SK-N-SH (cell line): ENCODE results near the gene ATOSB. TPM values are rescaled to one million over a fixed set of nuclear protein-coding genes. Genes with fewer than 3 reads are reported as not detected.

Experiments used
- CTCF ChIA-PET: fragments of 300-600, 350-600 bp; formaldehyde crosslinking; extraction: SDS; loops from one replicate; lab custom pipeline; 2021; lab: Yijun Ruan, JAX
- POLR2A ChIA-PET: fragments of 350-600 bp; sonication (Branson Sonifier 250); formaldehyde crosslinking; extraction: SDS; loops from one replicate; lab custom pipeline; 2020; ENCODE audit warnings: antibody characterized with exemption, inconsistent platforms; lab: Yijun Ruan, JAX
- DNase-seq: peaks from one replicate; pipeline ENCODE4 v3.0.0; 2012
- H2AFZ ChIP-seq: fragments of 200-600 bp; sonication (generic); 2 replicates; pipeline ENCODE4 v1.8.1; 2016; ENCODE audit warnings: antibody characterized with exemption, mild to moderate bottlenecking, low read depth
- H3F3A ChIP-seq: fragments of 200-600 bp; sonication (generic); replicated peaks from 2 replicates; pipeline ENCODE3; 2016; ENCODE audit warnings: antibody characterized with exemption, mild to moderate bottlenecking; ENCODE audit not compliant: insufficient read depth
- H3K27ac ChIP-seq, 2 experiments: fragments of 200-500 bp in 1 of 2; fragments of 200-600 bp in 1 of 2; sonication (Bioruptor generic) in 1 of 2; sonication (generic), shearing (Covaris generic) in 1 of 2; 2 replicates each; pipeline versions ENCODE4 v1.5.1 to v1.6.1; 2014 to 2016; ENCODE audit warnings: low read depth in 2 of 2, inconsistent platforms in 1 of 2, low read length in 1 of 2, mild to moderate bottlenecking in 1 of 2, mixed read lengths in 1 of 2
- H3K27me3 ChIP-seq: fragments of 200-600 bp; sonication (generic), shearing (Covaris generic); 2 replicates; pipeline ENCODE4 v1.6.1; 2016; ENCODE audit warnings: mixed run types; ENCODE audit not compliant: insufficient read depth
- H3K36me3 ChIP-seq, 2 experiments: fragments of 200-500 bp in 1 of 2; fragments of 200-600 bp in 1 of 2; sonication (Bioruptor generic) in 1 of 2; sonication (generic) in 1 of 2; replicated peaks in 1 of 2; 2 replicates each; pipeline versions ENCODE3 to v1.5.1; 2014 to 2016; ENCODE audit warnings: low read length in 1 of 2, mild to moderate bottlenecking in 1 of 2; ENCODE audit not compliant: insufficient read depth in 2 of 2, control insufficient read depth in 1 of 2
- H3K4me1 ChIP-seq, 2 experiments: fragments of 200-500 bp in 1 of 2; fragments of 200-600 bp in 1 of 2; sonication (Bioruptor generic) in 1 of 2; sonication (generic), shearing (Covaris generic) in 1 of 2; 2 replicates each; pipeline versions ENCODE4 v1.5.1 to v1.6.1; 2014 to 2016; ENCODE audit warnings: low read depth in 1 of 2, low read length in 1 of 2, mixed run types in 1 of 2; ENCODE audit not compliant: insufficient read depth in 2 of 2, control insufficient read depth in 1 of 2
- H3K4me2 ChIP-seq: fragments of 200-600 bp; sonication (generic), shearing (Covaris generic); 2 replicates; pipeline ENCODE4 v1.6.1; 2017; ENCODE audit warnings: mixed run types
- H3K4me3 ChIP-seq, 2 experiments: fragments of 200-500 bp in 1 of 2; fragments of 200-600 bp in 1 of 2; sonication (Bioruptor generic) in 1 of 2; sonication (generic), shearing (Covaris generic) in 1 of 2; 2 replicates each; pipeline versions ENCODE4 v1.5.1 to v1.8.1; 2014 to 2016; ENCODE audit warnings: low read depth in 2 of 2, inconsistent platforms in 1 of 2, low read length in 1 of 2, mild to moderate bottlenecking in 1 of 2, mixed read lengths in 1 of 2, moderate library complexity in 1 of 2
- H3K79me2 ChIP-seq: fragments of 200-600 bp; sonication (generic); 2 replicates; pipeline ENCODE4 v1.8.1; 2017; ENCODE audit warnings: mild to moderate bottlenecking; ENCODE audit not compliant: insufficient read depth
- H3K9ac ChIP-seq: fragments of 200-600 bp; sonication (generic); 2 replicates; pipeline ENCODE4 v1.6.1; 2017; ENCODE audit warnings: mixed run types
- H3K9me2 ChIP-seq: fragments of 200-600 bp; sonication (generic); 2 replicates; pipeline ENCODE4 v1.6.1; 2017; ENCODE audit warnings: mixed run types
- H3K9me3 ChIP-seq: fragments of 200-600 bp; sonication (generic); 2 replicates; pipeline ENCODE4 v1.6.1; 2017; ENCODE audit warnings: mixed run types, mild to moderate bottlenecking, moderate library complexity
- H4K20me1 ChIP-seq: fragments of 200-600 bp; sonication (generic); 2 replicates; pipeline ENCODE4 v1.6.1; 2017; ENCODE audit warnings: mild to moderate bottlenecking, mixed run types; ENCODE audit not compliant: insufficient read depth
- ELF1 ChIP-seq: IDR thresholded peaks from 2 replicates; pipeline ENCODE4 v1.4.0; 2012
- EP300 ChIP-seq, 2 experiments: IDR thresholded peaks; 2 replicates each; pipeline versions ENCODE4 v1.4.0 to v1.6.1; 2012; ENCODE audit warnings: borderline replicate concordance in 1 of 2, low read depth in 1 of 2, low read length in 1 of 2
- FOXJ3 ChIP-seq: sonication (generic); formaldehyde crosslinking; IDR thresholded peaks from 2 replicates; pipeline ENCODE4 v1.5.1; 2020; ENCODE audit warnings: mild to moderate bottlenecking, missing genetic modification reagents
- GABPA ChIP-seq: IDR thresholded peaks from 2 replicates; pipeline ENCODE4 v1.4.0; 2012; ENCODE audit warnings: low read depth, mild to moderate bottlenecking
- GATA2 ChIP-seq: sonication (generic); formaldehyde crosslinking; IDR thresholded peaks from 2 replicates; pipeline ENCODE4 v1.5.0; 2020; ENCODE audit warnings: mild to moderate bottlenecking, missing genetic modification reagents
- MXI1 ChIP-seq: IDR thresholded peaks from 2 replicates; pipeline ENCODE4 v1.6.1; 2012; ENCODE audit warnings: mild to moderate bottlenecking, low read depth, low read length, improper control_type of control experiment
- NFIC ChIP-seq: IDR thresholded peaks from 2 replicates; pipeline ENCODE4 v1.4.0; 2012; ENCODE audit warnings: borderline replicate concordance
- NRF1 ChIP-seq: IDR thresholded peaks from 2 replicates; pipeline ENCODE4 v1.6.1; 2012; ENCODE audit warnings: low read depth, mild to moderate bottlenecking, low read length
- RFX5 ChIP-seq: IDR thresholded peaks from 2 replicates; pipeline ENCODE4 v1.6.1; 2012; ENCODE audit warnings: mild to moderate bottlenecking, improper control_type of control experiment, low read length
- SIN3A ChIP-seq: IDR thresholded peaks from 2 replicates; pipeline ENCODE4 v1.6.1; 2012; ENCODE audit warnings: low read depth, mild to moderate bottlenecking, low read length, moderate library complexity, borderline replicate concordance
- TEAD4 ChIP-seq: IDR thresholded peaks from 2 replicates; pipeline ENCODE4 v1.4.0; 2012; ENCODE audit warnings: mild to moderate bottlenecking, borderline replicate concordance; ENCODE audit not compliant: insufficient read depth
- WGBS: methylation state at CpG from one replicate; pipeline ENCODE4 v1.1.6; 2017; ENCODE audit warnings: low lambda C conversion rate; 5-methylcytosine and 5-hydroxymethylcytosine counted together
- polyA plus RNA-seq, 3 experiments: library from polyadenylated mRNA; depleted of rRNA; stranded (reverse); fragments of >200 nt; gene quantifications; 2 replicates each; pipeline ENCODE4 v1.2.3, GENCODE V29; 2012
- TF ChIP-seq, protein P1 (sequence below): fragments of 150-350 bp; IDR thresholded peaks from 2 replicates; pipeline ENCODE4 v1.6.1; 2017; ENCODE audit warnings: antibody characterized with exemption, low read length, low read depth, borderline replicate concordance
- TF ChIP-seq, protein P2 (sequence below): IDR thresholded peaks from 2 replicates; pipeline ENCODE4 v1.4.0; 2012; ENCODE audit warnings: low read depth
- TF ChIP-seq, protein P3 (sequence below): fragments of 200-600 bp; sonication (generic); IDR thresholded peaks from 2 replicates; pipeline ENCODE4 v1.6.1; 2017; ENCODE audit warnings: antibody characterized with exemption, mild to moderate bottlenecking, moderate library complexity
- TF ChIP-seq, protein P4 (sequence below): IDR thresholded peaks from 2 replicates; pipeline ENCODE4 v1.4.0; 2012; ENCODE audit warnings: low read depth, borderline replicate concordance
- TF ChIP-seq, protein P5 (sequence below): IDR thresholded peaks from 2 replicates; pipeline ENCODE4 v1.4.0; 2012; ENCODE audit warnings: low read depth, borderline replicate concordance
- TF ChIP-seq, protein P6 (sequence below): IDR thresholded peaks from 2 replicates; pipeline ENCODE4; 2012
- TF ChIP-seq, protein P7 (sequence below): fragments of 150-350 bp; IDR thresholded peaks from 2 replicates; pipeline ENCODE4 v1.6.1; 2016; ENCODE audit warnings: mild to moderate bottlenecking, low read depth, low read length

ATOSB gene
- polyA plus RNA-seq, 1 of the 3 experiments (the other 2 are of a cell fraction), result 42.6 TPM

GRCh38 chr9:35108946-35109575 is 6.6 kb downstream of the ATOSB start:
- 76% methylated on average over 5 of the region's 8 CpGs for WGBS

More at GRCh38 chr9:35108946-35109575, 6.6 kb downstream of the ATOSB start:
- peaks cover 25 to 47% of the 10 kb centered on the region in 2 experiments for H3K36me3 ChIP-seq
- H3K4me1 ChIP-seq, result peaks cover 29 to 38% of the 10 kb centered on the region in 2 experiments
- POLR2A ChIA-PET, result no interaction called here
- peaks cover 55% of the 10 kb centered on the region for H3K79me2 ChIP-seq
- CTCF ChIA-PET, result interaction anchor here (1.8 to 3.2 kb wide), 2 partner anchors 13 to 367 kb away, joined by 8 to 10 read pairs; partner anchors contain the start of gene PIGO
- no peak overlapping the region for H3K4me3 ChIP-seq
- TF ChIP-seq, protein P1, sequence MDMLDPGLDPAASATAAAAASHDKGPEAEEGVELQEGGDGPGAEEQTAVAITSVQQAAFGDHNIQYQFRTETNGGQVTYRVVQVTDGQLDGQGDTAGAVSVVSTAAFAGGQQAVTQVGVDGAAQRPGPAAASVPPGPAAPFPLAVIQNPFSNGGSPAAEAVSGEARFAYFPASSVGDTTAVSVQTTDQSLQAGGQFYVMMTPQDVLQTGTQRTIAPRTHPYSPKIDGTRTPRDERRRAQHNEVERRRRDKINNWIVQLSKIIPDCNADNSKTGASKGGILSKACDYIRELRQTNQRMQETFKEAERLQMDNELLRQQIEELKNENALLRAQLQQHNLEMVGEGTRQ, result no peak
- TF ChIP-seq EP300 (IDR thresholded peaks at IDR 0.05; ENCODE audit: borderline replicate concordance in 1 of 2, low read depth in 1 of 2, low read length in 1 of 2), result no peak
- TF ChIP-seq NRF1, result no peak
- no peak for TF ChIP-seq FOXJ3
- TF ChIP-seq, protein P2, sequence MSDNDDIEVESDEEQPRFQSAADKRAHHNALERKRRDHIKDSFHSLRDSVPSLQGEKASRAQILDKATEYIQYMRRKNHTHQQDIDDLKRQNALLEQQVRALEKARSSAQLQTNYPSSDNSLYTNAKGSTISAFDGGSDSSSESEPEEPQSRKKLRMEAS, result no peak
- TF ChIP-seq SIN3A, result no peak
- TF ChIP-seq, protein P3, sequence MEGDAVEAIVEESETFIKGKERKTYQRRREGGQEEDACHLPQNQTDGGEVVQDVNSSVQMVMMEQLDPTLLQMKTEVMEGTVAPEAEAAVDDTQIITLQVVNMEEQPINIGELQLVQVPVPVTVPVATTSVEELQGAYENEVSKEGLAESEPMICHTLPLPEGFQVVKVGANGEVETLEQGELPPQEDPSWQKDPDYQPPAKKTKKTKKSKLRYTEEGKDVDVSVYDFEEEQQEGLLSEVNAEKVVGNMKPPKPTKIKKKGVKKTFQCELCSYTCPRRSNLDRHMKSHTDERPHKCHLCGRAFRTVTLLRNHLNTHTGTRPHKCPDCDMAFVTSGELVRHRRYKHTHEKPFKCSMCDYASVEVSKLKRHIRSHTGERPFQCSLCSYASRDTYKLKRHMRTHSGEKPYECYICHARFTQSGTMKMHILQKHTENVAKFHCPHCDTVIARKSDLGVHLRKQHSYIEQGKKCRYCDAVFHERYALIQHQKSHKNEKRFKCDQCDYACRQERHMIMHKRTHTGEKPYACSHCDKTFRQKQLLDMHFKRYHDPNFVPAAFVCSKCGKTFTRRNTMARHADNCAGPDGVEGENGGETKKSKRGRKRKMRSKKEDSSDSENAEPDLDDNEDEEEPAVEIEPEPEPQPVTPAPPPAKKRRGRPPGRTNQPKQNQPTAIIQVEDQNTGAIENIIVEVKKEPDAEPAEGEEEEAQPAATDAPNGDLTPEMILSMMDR, result no peak
- no peak for TF ChIP-seq MXI1
- TF ChIP-seq RFX5, result no peak
- TF ChIP-seq, protein P4, sequence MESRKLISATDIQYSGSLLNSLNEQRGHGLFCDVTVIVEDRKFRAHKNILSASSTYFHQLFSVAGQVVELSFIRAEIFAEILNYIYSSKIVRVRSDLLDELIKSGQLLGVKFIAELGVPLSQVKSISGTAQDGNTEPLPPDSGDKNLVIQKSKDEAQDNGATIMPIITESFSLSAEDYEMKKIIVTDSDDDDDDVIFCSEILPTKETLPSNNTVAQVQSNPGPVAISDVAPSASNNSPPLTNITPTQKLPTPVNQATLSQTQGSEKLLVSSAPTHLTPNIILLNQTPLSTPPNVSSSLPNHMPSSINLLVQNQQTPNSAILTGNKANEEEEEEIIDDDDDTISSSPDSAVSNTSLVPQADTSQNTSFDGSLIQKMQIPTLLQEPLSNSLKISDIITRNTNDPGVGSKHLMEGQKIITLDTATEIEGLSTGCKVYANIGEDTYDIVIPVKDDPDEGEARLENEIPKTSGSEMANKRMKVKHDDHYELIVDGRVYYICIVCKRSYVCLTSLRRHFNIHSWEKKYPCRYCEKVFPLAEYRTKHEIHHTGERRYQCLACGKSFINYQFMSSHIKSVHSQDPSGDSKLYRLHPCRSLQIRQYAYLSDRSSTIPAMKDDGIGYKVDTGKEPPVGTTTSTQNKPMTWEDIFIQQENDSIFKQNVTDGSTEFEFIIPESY, result no peak
- no peak for TF ChIP-seq GABPA
- TF ChIP-seq GATA2, result no peak
- no peak for TF ChIP-seq ELF1
- no peak for TF ChIP-seq NFIC
- TF ChIP-seq TEAD4, result no peak
- TF ChIP-seq, protein P5, sequence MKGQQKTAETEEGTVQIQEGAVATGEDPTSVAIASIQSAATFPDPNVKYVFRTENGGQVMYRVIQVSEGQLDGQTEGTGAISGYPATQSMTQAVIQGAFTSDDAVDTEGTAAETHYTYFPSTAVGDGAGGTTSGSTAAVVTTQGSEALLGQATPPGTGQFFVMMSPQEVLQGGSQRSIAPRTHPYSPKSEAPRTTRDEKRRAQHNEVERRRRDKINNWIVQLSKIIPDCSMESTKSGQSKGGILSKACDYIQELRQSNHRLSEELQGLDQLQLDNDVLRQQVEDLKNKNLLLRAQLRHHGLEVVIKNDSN, result no peak
- TF ChIP-seq, protein P6, sequence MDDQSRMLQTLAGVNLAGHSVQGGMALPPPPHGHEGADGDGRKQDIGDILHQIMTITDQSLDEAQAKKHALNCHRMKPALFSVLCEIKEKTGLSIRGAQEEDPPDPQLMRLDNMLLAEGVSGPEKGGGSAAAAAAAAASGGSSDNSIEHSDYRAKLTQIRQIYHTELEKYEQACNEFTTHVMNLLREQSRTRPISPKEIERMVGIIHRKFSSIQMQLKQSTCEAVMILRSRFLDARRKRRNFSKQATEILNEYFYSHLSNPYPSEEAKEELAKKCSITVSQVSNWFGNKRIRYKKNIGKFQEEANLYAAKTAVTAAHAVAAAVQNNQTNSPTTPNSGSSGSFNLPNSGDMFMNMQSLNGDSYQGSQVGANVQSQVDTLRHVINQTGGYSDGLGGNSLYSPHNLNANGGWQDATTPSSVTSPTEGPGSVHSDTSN, result no peak
- TF ChIP-seq, protein P7, sequence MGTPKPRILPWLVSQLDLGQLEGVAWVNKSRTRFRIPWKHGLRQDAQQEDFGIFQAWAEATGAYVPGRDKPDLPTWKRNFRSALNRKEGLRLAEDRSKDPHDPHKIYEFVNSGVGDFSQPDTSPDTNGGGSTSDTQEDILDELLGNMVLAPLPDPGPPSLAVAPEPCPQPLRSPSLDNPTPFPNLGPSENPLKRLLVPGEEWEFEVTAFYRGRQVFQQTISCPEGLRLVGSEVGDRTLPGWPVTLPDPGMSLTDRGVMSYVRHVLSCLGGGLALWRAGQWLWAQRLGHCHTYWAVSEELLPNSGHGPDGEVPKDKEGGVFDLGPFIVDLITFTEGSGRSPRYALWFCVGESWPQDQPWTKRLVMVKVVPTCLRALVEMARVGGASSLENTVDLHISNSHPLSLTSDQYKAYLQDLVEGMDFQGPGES, result no peak
- no peaks in the 10 kb centered on the region for H3K9me3 ChIP-seq
- H4K20me1 ChIP-seq, result peaks cover 19% of the 10 kb centered on the region; the same call in 1 of the 2 replicates
- H3K9me2 ChIP-seq, result no peaks in the 10 kb centered on the region
- no peaks in the 10 kb centered on the region for H3K27me3 ChIP-seq
- DNase-seq, result no peak
- H3F3A ChIP-seq, result peaks cover 32% of the 10 kb centered on the region
- H3K4me2 ChIP-seq, result no peak overlapping the region
- H3K9ac ChIP-seq, result no peak overlapping the region
- H3K27ac ChIP-seq, result no peak overlapping the region
- H2AFZ ChIP-seq, result no peak overlapping the region
